Mucosa of rectum (tissue), 2 donors: ENCODE results near the gene TBC1D16.
A peak's percentile ranks its signal among the peaks of the same experiment; 100 is the strongest.
"Not testable (repeated sequence)": the region's sequence is repeated elsewhere in the genome, so short reads cannot be mapped to it uniquely, and the experiment has no call there.

ENCODE experiments used
- H3K27ac ChIP-seq, 2 donors: one replicate each; pipeline ENCODE4 v1.7.0; 2013; ENCODE audit warnings: inconsistent platforms in 2 of 2, low read depth in 2 of 2, low read length in 2 of 2
- H3K27me3 ChIP-seq, 2 donors: one replicate each; pipeline ENCODE4 v1.7.0; 2013; ENCODE audit warnings: low read length in 2 of 2; ENCODE audit not compliant: control insufficient read depth in 2 of 2, insufficient read depth in 2 of 2
- H3K36me3 ChIP-seq, 2 donors: one replicate each; pipeline ENCODE4 v1.7.0; 2013; ENCODE audit warnings: low read length in 2 of 2; ENCODE audit not compliant: control insufficient read depth in 2 of 2, insufficient read depth in 2 of 2
- H3K4me1 ChIP-seq, 2 donors: one replicate each; pipeline ENCODE4 v1.7.0; 2013; ENCODE audit warnings: low read length in 2 of 2, mild to moderate bottlenecking in 1 of 2; ENCODE audit not compliant: control insufficient read depth in 2 of 2, insufficient read depth in 2 of 2
- H3K4me3 ChIP-seq, 2 donors: one replicate each; pipeline ENCODE4 v1.7.0; 2013; ENCODE audit warnings: low read length in 2 of 2
- H3K9ac ChIP-seq, 2 donors: one replicate each; pipeline ENCODE4 v1.7.0; 2013; ENCODE audit warnings: low read length in 2 of 2, low read depth in 1 of 2, mild to moderate bottlenecking in 1 of 2
- H3K9me3 ChIP-seq, 2 donors: one replicate each; pipeline ENCODE4 v1.7.0; 2013; ENCODE audit warnings: low read length in 2 of 2; ENCODE audit not compliant: control insufficient read depth in 2 of 2
- donor health status: healthy.
- donor health status: Normal muscosa, but diverticular disease.

TBC1D16 gene

DNA sequence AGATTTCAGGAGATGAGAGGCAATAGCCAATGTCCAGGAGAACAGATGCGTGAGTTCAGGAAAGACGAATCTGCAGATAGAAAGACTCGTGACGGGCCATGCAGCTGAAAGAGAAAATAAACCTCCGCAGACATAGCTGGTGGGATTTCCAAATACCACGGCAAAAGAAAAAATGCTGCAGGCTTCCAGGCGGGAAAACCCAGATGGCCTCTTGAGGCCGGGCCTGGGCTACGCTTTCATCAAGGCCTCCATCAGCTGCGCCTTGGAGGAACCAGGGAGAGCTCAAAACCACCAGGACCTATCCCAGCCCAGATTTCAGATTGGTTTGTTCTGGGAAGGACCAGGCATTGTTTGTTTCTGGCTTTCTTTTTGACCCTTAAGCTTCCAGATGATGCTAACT, 17.4 kb upstream of the TBC1D16 start:
- H3K27me3 ChIP-seq, result no peaks in the 10 kb centered on the region
- peak overlapping the region in 1 of 2 donors; percentile 9 for H3K27ac ChIP-seq
- no peaks in the 10 kb centered on the region for H3K36me3 ChIP-seq
- no peaks in the 10 kb centered on the region for H3K4me1 ChIP-seq
- H3K4me3 ChIP-seq, result no peak overlapping the region
- H3K9me3 ChIP-seq, result no peaks in the 10 kb centered on the region
- no peak overlapping the region for H3K9ac ChIP-seq

DNA sequence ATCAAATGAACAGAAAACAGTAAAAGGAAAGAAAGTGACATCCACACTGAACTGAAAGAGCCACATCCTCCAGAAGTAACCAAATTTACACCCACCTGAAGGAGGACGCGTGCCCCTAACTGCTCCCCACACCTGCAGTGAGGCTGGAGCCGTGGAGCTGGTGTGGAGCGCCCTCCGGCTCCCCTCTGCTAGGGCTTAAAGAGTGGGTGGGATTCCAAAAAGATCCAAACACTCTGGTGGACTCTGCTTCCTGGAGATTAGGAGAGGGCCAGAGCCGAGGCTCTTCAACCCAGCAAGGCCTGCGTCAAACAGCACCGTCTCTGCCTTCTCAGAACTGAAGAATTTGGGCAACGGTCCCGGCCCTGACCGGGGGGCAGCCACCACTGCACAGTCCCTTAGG, 16.0 kb upstream of the TBC1D16 start:
- Histone ChIP-seq H3K9ac (no peak overlapping the region), H3K4me3 (no peak overlapping the region), H3K27ac (no peak overlapping the region), H3K9me3 (no peaks in the 10 kb centered on the region), H3K4me1 (no peaks in the 10 kb centered on the region), H3K27me3 (no peaks in the 10 kb centered on the region), H3K36me3 (no peaks in the 10 kb centered on the region)

DNA sequence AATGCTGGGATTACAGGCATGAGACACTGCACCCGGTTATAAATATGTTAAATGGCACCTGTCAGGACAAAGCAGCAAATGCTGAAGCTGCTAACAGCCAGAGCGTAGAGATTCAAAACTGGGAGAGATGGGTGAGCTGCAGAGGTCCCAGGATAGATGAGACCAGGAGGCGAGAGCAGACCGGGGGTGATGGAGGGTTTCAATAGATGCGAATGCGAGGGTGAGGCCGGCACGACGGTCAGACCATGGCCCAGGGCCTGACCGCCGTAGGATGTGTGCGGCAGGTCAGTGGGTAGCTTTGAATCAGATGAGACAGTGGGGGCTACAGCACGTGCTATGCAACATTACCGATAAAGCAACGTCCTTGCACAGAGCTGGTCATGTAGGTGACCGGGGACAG, 15.0 kb upstream of the TBC1D16 start:
- Histone ChIP-seq H3K9me3 (no peaks in the 10 kb centered on the region), H3K27me3 (no peaks in the 10 kb centered on the region), H3K27ac (no peak overlapping the region), H3K4me3 (no peak overlapping the region), H3K9ac (no peak overlapping the region), H3K4me1 (no peaks in the 10 kb centered on the region), H3K36me3 (no peaks in the 10 kb centered on the region)

DNA sequence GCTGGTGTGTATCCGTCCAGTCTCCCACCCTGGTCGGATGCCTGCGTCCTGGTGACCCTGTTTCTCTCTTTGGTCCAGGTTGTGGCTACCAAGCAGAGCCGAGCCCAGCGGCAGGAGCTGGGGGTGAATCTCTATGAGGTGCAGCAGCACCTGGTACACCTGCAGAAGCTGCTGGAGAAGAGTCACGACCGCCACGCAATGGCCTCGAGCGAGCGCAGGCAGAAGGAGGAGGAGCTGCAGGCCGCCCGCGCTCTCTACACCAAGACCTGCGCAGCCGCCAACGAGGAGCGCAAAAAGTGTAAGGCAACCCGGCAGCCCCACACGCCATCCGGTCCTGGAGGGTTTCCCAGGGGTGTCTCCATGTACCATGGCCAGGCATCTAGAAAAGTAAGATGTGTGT, 14.3 kb upstream of the TBC1D16 start:
- Histone ChIP-seq H3K9me3 (no peaks in the 10 kb centered on the region), H3K4me3 (no peak overlapping the region), H3K9ac (no peak overlapping the region), H3K36me3 (no peaks in the 10 kb centered on the region), H3K27me3 (no peaks in the 10 kb centered on the region), H3K4me1 (no peaks in the 10 kb centered on the region), H3K27ac (no peak overlapping the region)

DNA sequence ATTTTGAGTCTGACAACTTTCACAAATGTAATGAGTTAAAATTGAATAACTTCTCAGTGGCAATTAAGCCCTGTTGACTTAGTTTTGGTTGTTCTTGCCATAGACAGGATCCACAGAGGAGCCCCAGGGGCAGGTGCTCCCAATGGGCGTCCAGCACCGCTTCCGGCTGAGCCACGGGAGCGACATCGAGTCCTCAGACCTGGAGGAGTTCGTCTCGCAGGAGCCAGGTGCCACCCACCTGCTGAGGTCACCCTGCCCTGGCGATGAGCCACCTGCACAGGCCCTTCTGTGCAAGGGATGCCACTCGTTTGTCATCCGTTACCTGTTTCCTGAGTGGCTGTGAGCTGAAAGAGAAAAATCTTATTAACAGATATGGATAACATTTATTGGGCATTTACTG, 11.5 kb upstream of the TBC1D16 start:
- H3K36me3 ChIP-seq, result no peaks in the 10 kb centered on the region
- H3K9ac ChIP-seq, result no peak overlapping the region
- no peaks in the 10 kb centered on the region for H3K9me3 ChIP-seq
- H3K27ac ChIP-seq, result no peak overlapping the region
- H3K4me1 ChIP-seq, result no peaks in the 10 kb centered on the region
- no peaks in the 10 kb centered on the region for H3K27me3 ChIP-seq
- no peak overlapping the region for H3K4me3 ChIP-seq

DNA sequence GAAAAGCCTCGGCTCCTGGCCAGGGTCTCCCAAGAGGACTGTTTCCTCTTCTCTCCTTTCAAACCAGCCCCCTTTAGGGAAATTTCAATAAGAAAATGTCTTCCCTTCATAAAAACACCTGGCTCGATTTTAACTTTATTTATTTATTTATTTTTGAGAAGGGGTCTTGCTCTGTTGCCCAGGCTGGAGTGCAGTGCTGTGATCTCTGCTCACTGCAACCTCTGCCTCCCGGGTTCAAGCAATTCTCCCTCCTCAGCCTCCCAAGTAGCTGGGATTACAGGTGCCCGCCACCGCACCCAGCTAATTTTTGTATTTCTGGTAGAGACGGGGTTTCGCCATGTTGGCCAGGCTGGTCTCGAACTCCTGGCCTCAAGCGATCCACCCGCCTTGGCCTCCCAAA, 11.0 kb upstream of the TBC1D16 start:
- not testable (repeated sequence) for H3K9me3 ChIP-seq, H3K4me3 ChIP-seq, H3K27me3 ChIP-seq, H3K4me1 ChIP-seq, H3K36me3 ChIP-seq, H3K27ac ChIP-seq, H3K9ac ChIP-seq

DNA sequence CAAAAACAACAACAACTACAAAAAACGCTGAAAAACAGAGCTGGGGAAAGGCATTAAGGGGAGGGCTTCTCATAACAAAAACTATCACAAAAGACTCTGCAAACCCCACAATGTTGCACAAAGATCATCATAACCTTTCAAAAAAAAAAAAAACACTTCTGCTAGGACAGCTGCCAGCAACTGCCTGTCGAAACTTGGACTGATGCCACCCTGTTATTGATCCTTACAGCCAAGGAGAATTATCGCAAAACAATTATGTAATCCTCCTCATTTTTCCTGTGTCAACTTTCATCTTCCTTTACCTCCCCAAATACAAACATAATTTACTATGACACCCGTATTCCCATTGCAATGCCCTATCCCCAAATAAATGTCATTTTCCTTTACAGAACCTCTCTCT, 10.0 kb upstream of the TBC1D16 start:
- Histone ChIP-seq H3K36me3 (no peaks in the 10 kb centered on the region), H3K27ac (no peak overlapping the region), H3K9me3 (no peaks in the 10 kb centered on the region), H3K4me3 (no peak overlapping the region), H3K4me1 (no peaks in the 10 kb centered on the region), H3K9ac (no peak overlapping the region), H3K27me3 (no peaks in the 10 kb centered on the region)

DNA sequence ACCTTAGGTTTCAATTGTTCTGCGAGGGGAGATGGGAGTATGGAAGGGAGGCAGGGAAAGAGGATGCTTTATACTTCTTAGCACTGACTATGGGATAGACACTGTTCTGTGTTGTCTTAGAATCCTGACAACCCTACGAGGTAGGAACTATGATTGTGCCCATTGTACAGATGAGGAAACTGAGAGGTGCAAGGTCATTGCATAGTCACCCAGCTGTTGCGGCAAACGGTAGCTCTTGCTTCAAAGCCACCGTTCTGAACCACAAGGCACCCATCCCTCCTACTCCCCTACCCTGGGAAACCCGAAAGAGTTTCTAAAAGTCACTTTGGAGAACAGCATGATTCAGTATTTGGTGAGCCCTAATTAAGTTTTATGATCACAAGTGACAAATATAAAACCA, 8.3 kb upstream of the TBC1D16 start:
- H3K4me3 ChIP-seq, result no peak overlapping the region
- no peak overlapping the region for H3K9ac ChIP-seq
- no peaks in the 10 kb centered on the region for H3K27me3 ChIP-seq
- no peak overlapping the region for H3K27ac ChIP-seq
- no peaks in the 10 kb centered on the region for H3K36me3 ChIP-seq
- H3K4me1 ChIP-seq, result no peaks in the 10 kb centered on the region
- no peaks in the 10 kb centered on the region for H3K9me3 ChIP-seq

DNA sequence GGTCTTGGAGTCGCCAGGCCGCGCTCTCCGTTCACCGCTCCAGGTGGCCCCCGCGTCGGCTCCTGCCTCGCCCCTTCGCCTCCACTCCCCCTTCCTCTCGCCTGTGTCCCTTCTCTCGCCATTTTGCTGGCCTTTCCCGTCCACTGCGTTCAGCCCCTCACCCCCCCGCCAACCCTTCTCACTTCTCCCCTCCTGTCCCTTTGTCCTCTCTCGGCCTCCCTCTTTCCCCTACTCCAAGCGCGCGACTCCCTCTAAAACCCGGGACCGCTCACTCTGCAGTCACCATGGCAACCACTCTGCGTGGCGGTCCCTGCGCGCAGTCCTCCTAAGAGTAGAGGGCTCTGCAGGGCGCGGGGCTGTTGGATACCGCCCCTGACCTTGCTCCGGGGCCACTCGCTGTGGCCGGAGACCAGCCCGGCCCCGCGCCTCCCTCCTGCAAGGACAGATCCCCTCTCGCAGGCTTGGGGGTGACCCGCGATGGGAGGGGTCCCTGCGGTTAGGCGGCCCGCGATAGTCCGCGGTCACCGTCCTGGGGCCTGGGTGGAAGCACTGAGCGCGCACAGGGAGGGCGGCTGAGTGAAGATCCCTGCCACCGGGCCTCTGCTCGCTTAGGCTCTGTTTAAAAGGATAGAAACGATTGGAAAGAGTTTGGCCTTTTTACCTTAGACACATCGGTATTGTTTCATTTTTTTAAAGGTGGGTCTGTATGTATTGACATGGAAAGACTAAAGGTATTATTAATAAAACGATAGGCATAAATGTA, 1.2 kb upstream of the TBC1D16 start:
- peak overlapping the region in 1 of 2 donors; percentile 80 for H3K27ac ChIP-seq
- peak overlapping the region; percentile 74 to 77 for H3K9ac ChIP-seq
- H3K4me3 ChIP-seq, result peak overlapping the region; percentile 68 to 79
- no peaks in the 10 kb centered on the region for H3K36me3 ChIP-seq
- no peaks in the 10 kb centered on the region for H3K9me3 ChIP-seq
- H3K4me1 ChIP-seq, result peaks cover 6 to 12% of the 10 kb centered on the region in 2 donors
- H3K27me3 ChIP-seq, result no peaks in the 10 kb centered on the region

DNA sequence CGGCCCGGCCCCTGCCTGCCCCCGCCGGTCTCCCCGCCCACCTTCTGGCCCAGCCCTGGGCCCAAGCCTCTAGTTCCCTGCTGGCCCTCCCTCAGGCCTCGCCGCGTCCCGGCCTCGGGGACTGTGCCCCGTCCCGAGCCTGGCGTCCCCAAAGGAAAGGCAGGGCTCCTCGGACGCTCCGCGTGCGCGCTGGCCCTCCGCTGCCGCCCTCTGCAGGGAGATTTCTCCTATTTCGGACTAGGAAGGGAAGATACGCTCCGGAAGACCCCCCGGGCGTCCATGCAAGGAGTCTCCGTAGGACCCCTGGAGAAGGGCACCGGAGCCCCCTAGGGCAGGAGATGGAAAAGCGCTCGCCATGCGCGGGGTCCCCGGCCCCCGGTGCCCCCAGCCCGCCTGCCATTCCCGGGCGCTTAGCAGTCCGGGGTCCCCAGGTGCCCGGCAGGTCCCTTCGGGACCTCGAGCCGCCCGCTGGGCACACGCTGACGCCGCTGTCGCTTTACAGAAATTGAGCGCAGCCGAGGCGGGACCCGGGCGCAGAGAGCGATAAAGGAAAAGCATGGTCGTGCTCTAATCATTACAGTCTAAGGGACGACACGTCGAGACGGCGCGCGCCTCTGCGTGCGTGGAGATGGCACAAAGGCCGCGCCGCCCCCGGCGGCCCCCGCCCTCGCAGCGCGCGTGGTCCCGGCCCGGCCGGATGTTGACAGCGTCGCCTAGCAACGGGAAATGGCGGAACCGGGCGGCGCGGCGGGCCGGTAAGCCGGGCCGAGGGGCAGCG, 454 bp upstream of the TBC1D16 start, which contains the start of gene CCDC40:
TSS of gene CCDC40 (plus strand) at position 706 of the 778 bp plus-strand sequence. CDS start at position 727, 21 bp downstream.
- Histone ChIP-seq H3K4me3 (peak within 1 kb of the TSS; percentile 68 to 80), H3K9ac (peak within 1 kb of the TSS; percentile 74 to 77), H3K36me3 (no peaks in the 10 kb centered on the region), H3K27me3 (no peaks in the 10 kb centered on the region), H3K27ac (peak within 1 kb of the TSS; percentile 80 to 83), H3K9me3 (no peaks in the 10 kb centered on the region), H3K4me1 (peaks cover 8 to 12% of the 10 kb centered on the region in 2 donors)
